ENCODE results near the gene TRIM58. TPM values are rescaled to one million over a fixed set of nuclear protein-coding genes. Genes with fewer than 3 reads are reported as not detected.

Gene TRIM58
- total and polyA plus RNA-seq, 9 donors, result 0.13 to 3.2 (median 0.35) TPM

GRCh38 chr1:247913786-247914185 lies 56.8 kb downstream of the TRIM58 start:
- H3K4me1 ChIP-seq (ENCODE audit: insufficient read depth), result no peaks in the 10 kb centered on the region
- no peak overlapping the region for H3K4me3 ChIP-seq
- no peaks in the 10 kb centered on the region for H3K27me3 ChIP-seq
- WGBS, 3 donors, result 78 to 86% (median 85%) methylated on average over 2 of the region's 2 CpGs
- DNase-seq, result no peak
- no peaks in the 10 kb centered on the region for H3K36me3 ChIP-seq
- H3K9me3 ChIP-seq, result no peaks in the 10 kb centered on the region
- intact Hi-C loops (cut with DNase I), result no loop called here
- TF ChIP-seq EP300 (IDR thresholded peaks at IDR 0.05) (no peak), POLR2A (IDR thresholded peaks at IDR 0.05) (no peak)
- TF ChIP-seq, protein P1, sequence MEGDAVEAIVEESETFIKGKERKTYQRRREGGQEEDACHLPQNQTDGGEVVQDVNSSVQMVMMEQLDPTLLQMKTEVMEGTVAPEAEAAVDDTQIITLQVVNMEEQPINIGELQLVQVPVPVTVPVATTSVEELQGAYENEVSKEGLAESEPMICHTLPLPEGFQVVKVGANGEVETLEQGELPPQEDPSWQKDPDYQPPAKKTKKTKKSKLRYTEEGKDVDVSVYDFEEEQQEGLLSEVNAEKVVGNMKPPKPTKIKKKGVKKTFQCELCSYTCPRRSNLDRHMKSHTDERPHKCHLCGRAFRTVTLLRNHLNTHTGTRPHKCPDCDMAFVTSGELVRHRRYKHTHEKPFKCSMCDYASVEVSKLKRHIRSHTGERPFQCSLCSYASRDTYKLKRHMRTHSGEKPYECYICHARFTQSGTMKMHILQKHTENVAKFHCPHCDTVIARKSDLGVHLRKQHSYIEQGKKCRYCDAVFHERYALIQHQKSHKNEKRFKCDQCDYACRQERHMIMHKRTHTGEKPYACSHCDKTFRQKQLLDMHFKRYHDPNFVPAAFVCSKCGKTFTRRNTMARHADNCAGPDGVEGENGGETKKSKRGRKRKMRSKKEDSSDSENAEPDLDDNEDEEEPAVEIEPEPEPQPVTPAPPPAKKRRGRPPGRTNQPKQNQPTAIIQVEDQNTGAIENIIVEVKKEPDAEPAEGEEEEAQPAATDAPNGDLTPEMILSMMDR (IDR thresholded peaks at IDR 0.05), result no peak
- H3K27ac ChIP-seq, result no peak overlapping the region

DNA sequence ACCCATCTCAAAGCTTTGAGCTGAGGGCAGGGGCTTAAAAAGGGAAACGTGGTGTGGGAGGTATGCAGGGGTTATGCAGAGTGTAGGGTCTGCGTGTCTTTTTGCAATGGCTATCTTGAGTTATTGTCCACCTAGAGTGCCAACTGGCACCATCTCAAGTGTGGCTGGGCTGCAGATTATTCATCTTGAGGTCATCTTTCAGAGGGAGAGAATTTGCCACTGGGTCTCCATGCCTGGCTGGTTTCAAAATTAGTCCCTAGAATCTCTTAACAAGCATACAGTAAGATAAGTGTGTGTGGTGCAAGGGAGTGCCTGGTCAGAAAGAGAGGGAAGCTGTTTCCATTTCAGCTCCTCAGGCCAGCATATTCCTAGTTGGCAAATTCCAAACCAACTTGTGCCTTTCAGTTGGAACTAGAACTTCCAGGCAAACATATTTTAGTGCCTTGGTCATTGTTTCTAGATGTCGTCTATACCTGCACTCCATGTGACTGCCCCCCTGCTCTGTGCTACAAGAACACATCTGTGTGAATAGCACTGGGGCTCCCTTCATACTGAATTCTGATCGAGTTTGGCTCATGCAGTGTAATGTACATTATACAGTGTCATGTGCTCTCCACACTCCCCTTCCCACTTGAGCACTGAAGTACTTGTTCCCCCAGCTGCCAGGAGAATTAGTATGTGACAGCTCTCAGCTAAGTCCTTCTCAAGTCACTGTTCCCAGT lies 58.1 kb downstream of the TRIM58 start:
- H3K4me3 ChIP-seq, result no peak overlapping the region
- TF ChIP-seq, protein P1 (IDR thresholded peaks at IDR 0.05), result no peak
- no peak for TF ChIP-seq EP300 (IDR thresholded peaks at IDR 0.05)
- TF ChIP-seq POLR2A (IDR thresholded peaks at IDR 0.05), result no peak
- no peaks in the 10 kb centered on the region for H3K9me3 ChIP-seq
- 19 to 37% (median 26%) methylated on average over 4 of the region's 4 CpGs for WGBS, 3 donors
- no peaks in the 10 kb centered on the region for H3K4me1 ChIP-seq (ENCODE audit: insufficient read depth)
- intact Hi-C loops (cut with DNase I), result no loop called here
- H3K27me3 ChIP-seq, result no peaks in the 10 kb centered on the region
- DNase-seq, result no peak
- H3K27ac ChIP-seq, result no peak overlapping the region
- H3K36me3 ChIP-seq, result no peaks in the 10 kb centered on the region

GRCh38 chr1:247919952-247920351 lies 63.0 kb downstream of the TRIM58 start, which contains the start of gene OR2T8:
TSS of gene OR2T8 (plus strand) at chr1:247920252. CDS start at chr1:247921018, 766 bp downstream.
- WGBS, 3 donors, result 62 to 89% (median 67%) methylated on average over 2 of the region's 2 CpGs
- no peak within 1 kb of the TSS for H3K4me3 ChIP-seq

DNA sequence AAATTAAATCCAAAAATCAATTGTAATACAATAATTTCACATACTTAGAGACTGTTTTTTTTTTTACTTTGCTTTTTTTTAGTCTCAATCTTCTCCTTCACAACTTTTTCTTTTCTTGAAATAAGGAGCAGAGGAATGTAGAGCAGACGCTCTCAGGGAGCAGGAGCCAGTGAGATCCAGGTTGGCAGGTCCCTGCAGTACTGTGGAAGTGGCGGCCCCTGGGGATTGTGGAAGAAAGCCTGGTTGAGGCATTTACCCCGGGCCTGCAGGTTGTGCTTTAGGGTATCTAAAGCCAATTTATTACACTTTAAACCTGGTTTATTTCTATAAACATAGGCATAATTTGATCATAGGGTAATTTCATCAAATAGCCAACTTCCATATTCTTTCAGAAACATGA lies 67.0 kb downstream of the TRIM58 start:
- Histone ChIP-seq H3K4me3 (no peak overlapping the region), H3K36me3 (no peaks in the 10 kb centered on the region)
- no peak for TF ChIP-seq EP300 (IDR thresholded peaks at IDR 0.05)
- TF ChIP-seq, protein P1 (IDR thresholded peaks at IDR 0.05), result no peak
- TF ChIP-seq POLR2A (IDR thresholded peaks at IDR 0.05), result no peak

More at GRCh38 chr1:247919952-247920351, 63.0 kb downstream of the TRIM58 start, which contains the start of gene OR2T8:
- Histone ChIP-seq H3K4me1 (ENCODE audit: insufficient read depth) (no peaks in the 10 kb centered on the region), H3K27ac (no peak within 1 kb of the TSS), H3K27me3 (no peaks in the 10 kb centered on the region), H3K36me3 (no peaks in the 10 kb centered on the region), H3K9me3 (no peaks in the 10 kb centered on the region)
- DNase-seq, result no peak
- intact Hi-C loops (cut with DNase I), result no loop called here
- TF ChIP-seq, protein P1 (IDR thresholded peaks at IDR 0.05), result no peak
- TF ChIP-seq POLR2A (IDR thresholded peaks at IDR 0.05) (no peak), EP300 (IDR thresholded peaks at IDR 0.05) (no peak)

More for the DNA sequence above, 67.0 kb downstream of the TRIM58 start:
- 51 to 62% (median 54%) methylated on average over 3 of the region's 3 CpGs for WGBS, 3 donors
- no peak for DNase-seq
- Histone ChIP-seq H3K27ac (no peak overlapping the region), H3K27me3 (no peaks in the 10 kb centered on the region), H3K4me1 (ENCODE audit: insufficient read depth) (no peaks in the 10 kb centered on the region), H3K9me3 (no peaks in the 10 kb centered on the region)
- intact Hi-C loops (cut with DNase I), result no loop called here
